OCI-LY7 (cell line): ENCODE measurements around the gene RABGGTB. TPM values are rescaled to one million over a fixed set of nuclear protein-coding genes. Genes with fewer than 3 reads are reported as not detected.
A peak's percentile ranks its signal among the peaks of the same experiment; 100 is the strongest.

ENCODE experiments used
- Bru-seq: library from RNA; stranded (reverse); fragments of 400-500 nt; gene quantifications from one replicate; lab custom pipeline; 2021; lab: Mats Ljungman, UMichigan
- BruChase-seq, 2 experiments: library from RNA; stranded (reverse); fragments of 400-500 nt; gene quantifications; one replicate each; lab custom pipeline; 2021; lab: Mats Ljungman, UMichigan
- BruUV-seq: library from RNA; stranded (reverse); fragments of 400-500 nt; replicated peaks from 2 replicates; lab custom pipeline; 2021; lab: Mats Ljungman, UMichigan
- CTCF ChIA-PET: fragments of 300-600 bp; sonication (Branson Sonifier 250); formaldehyde crosslinking; loops from one replicate; lab custom pipeline; 2022; ENCODE audit warnings: antibody characterized with exemption; ENCODE audit not compliant: unreplicated experiment; lab: Charles Lee
- POLR2A ChIA-PET: fragments of 300-600 bp; sonication (Branson Sonifier 250); formaldehyde crosslinking; loops from one replicate; lab custom pipeline; 2022; ENCODE audit warnings: antibody characterized with exemption; lab: Charles Lee
- DNase-seq: peaks from one replicate; pipeline ENCODE4 v3.0.0-alpha.2; 2015; ENCODE audit warnings: low spot score
- H2AFZ ChIP-seq: fragments of 200-600 bp; sonication (generic), shearing (Covaris generic); 2 replicates; pipeline ENCODE4 v1.6.1; 2014; ENCODE audit warnings: mild to moderate bottlenecking, antibody characterized with exemption, low read length, moderate library complexity
- H3K27ac ChIP-seq: fragments of 200-600 bp; sonication (generic); 2 replicates; pipeline ENCODE4 v1.5.1; 2014; ENCODE audit warnings: mixed run types, low read depth, mild to moderate bottlenecking, moderate library complexity, low read length, inconsistent platforms; ENCODE audit not compliant: poor library complexity, severe bottlenecking
- H3K36me3 ChIP-seq: fragments of 200-600 bp; sonication (generic); 2 replicates; pipeline ENCODE4 v1.6.1; 2014; ENCODE audit warnings: mild to moderate bottlenecking, antibody characterized with exemption, low read length, moderate library complexity, mixed read lengths; ENCODE audit not compliant: insufficient read depth
- H3K4me1 ChIP-seq: fragments of 200-600 bp; sonication (generic); 2 replicates; pipeline ENCODE4 v1.5.1; 2014; ENCODE audit warnings: mild to moderate bottlenecking, low read length; ENCODE audit not compliant: insufficient read depth, poor library complexity, severe bottlenecking
- H3K4me2 ChIP-seq: fragments of 200-600 bp; sonication (generic); 2 replicates; pipeline ENCODE4 v1.6.1; 2014; ENCODE audit warnings: mild to moderate bottlenecking, low read length
- H3K4me3 ChIP-seq: fragments of 200-600 bp; sonication (generic); 2 replicates; pipeline ENCODE4 v1.5.1; 2014; ENCODE audit warnings: mild to moderate bottlenecking, low read depth, low read length; ENCODE audit not compliant: poor library complexity, severe bottlenecking
- H3K79me2 ChIP-seq: fragments of 200-600 bp; sonication (generic); 2 replicates; pipeline ENCODE4 v1.6.1; 2016; ENCODE audit warnings: low read depth, mild to moderate bottlenecking, low read length, moderate library complexity, mixed read lengths; ENCODE audit not compliant: insufficient read depth
- H3K9me2 ChIP-seq: fragments of 200-600 bp; sonication (generic); 2 replicates; pipeline ENCODE4 v1.6.1; 2016; ENCODE audit warnings: mild to moderate bottlenecking, low read length, mixed read lengths; ENCODE audit not compliant: insufficient read depth
- H3K9me3 ChIP-seq: fragments of 200-600 bp; sonication (generic); 2 replicates; pipeline ENCODE4 v1.6.1; 2014; ENCODE audit warnings: mild to moderate bottlenecking, mixed run types, low read length, mixed read lengths
- H4K20me1 ChIP-seq: fragments of 200-600 bp; sonication (generic); 2 replicates; pipeline ENCODE4 v1.6.1; 2014; ENCODE audit warnings: mild to moderate bottlenecking, antibody characterized with exemption, low read length, moderate library complexity, mixed read lengths; ENCODE audit not compliant: insufficient read depth
- CTCF ChIP-seq: fragments of 200-600 bp; sonication (generic); conservative IDR thresholded peaks from 2 replicates; pipeline ENCODE4 v1.5.1; 2014; ENCODE audit warnings: mild to moderate bottlenecking, antibody characterized with exemption, low read length, moderate library complexity, mixed read lengths
- EZH2phosphoT487 ChIP-seq: fragments of 200-600 bp; sonication (generic); IDR thresholded peaks from 2 replicates; pipeline ENCODE4 v1.6.1; 2018; ENCODE audit warnings: low read depth, borderline replicate concordance, mild to moderate bottlenecking, mixed run types, antibody characterized with exemption, low read length, moderate library complexity, mixed read lengths
- intact Hi-C: fragments of 100-400 bp; cut with micrococcal nuclease; formaldehyde crosslinking; loops from one replicate; pipeline ENCODE4 v1.10.0; 2022; ENCODE audit not compliant: unreplicated experiment
- long read RNA-seq: library from polyadenylated mRNA; stranded (forward); transcript quantifications from one replicate; pipeline ENCODE4 v2.0.0, GENCODE V29; 2022
- total RNA-seq, 2 experiments: library from RNA; depleted of rRNA in 1 of 2; stranded (reverse); fragments of >200 nt in 1 of 2; shearing (Covaris generic) in 1 of 2; gene quantifications; 2 replicates each; pipeline ENCODE4 v1.2.3, GENCODE V29; 2014 to 2022

Gene RABGGTB
- total RNA-seq (2014; rRNA removed; shearing (Covaris generic)) (128 and 132 TPM in 2 replicates), total RNA-seq (2022) (144 and 165 TPM in 2 replicates), Bru-seq, nascent RNA (percentile 100 among the genes with signal in this experiment), BruChase-seq, experiment 1, labeled RNA remaining after a 6-hour chase (percentile 98 among the genes with signal in this experiment), BruChase-seq, experiment 2, labeled RNA remaining after a 2-hour chase (percentile 99 among the genes with signal in this experiment)
- long read RNA-seq, transcript RABGGTB-201 (9 exons, 1,496 nt) = major isoform, 33 of 104 reads
- long read RNA-seq, partial matches to known transcripts = 17 of 104 reads
- long read RNA-seq, other reads (novel, unspliced or antisense) = 48 of 104 reads

- Histone ChIP-seq H4K20me1 (peaks cover 45% of the 10 kb centered on the region), H2AFZ (no peak within 1 kb of the TSS; the same call in 1 of the 2 replicates), H3K4me1 (peaks cover 41% of the 10 kb centered on the region), H3K4me2 (peak within 1 kb of the TSS; percentile 100), H3K79me2 (peaks cover 66% of the 10 kb centered on the region), H3K27ac (peak within 1 kb of the TSS; percentile 94), H3K4me3 (peak within 1 kb of the TSS; percentile 93), H3K9me2 (no peaks in the 10 kb centered on the region), H3K36me3 (peaks cover 51% of the 10 kb centered on the region), H3K9me3 (no peaks in the 10 kb centered on the region)
- intact Hi-C loops = loop anchor here (1.0 to 5.0 kb wide), 2 partner anchors 62 to 506 kb away; partner anchors contain the start of gene ACADM
- ChIA-PET POLR2A (interaction anchor here (0.7 to 4.8 kb wide), 13 partner anchors 9 to 468 kb away, joined by 3 to 74 read pairs (median 5); partner anchors contain the start of genes ACADM and MSH4), CTCF (no interaction called here)
- TF ChIP-seq CTCF = no peak
- no peak for TF ChIP-seq EZH2phosphoT487
- TSS peak; percentile 79 for BruUV-seq
- peak; percentile 98 for DNase-seq
Observed at GRCh38 chr1:75785983-75786853, at the start of gene RABGGTB. RABGGTB (plus strand) TSS chr1:75786256; CDS start chr1:75786272, 16 bp downstream.

GRCh38 chr1:75742047-75742625 lies 43.9 kb upstream of the RABGGTB start:
- TF ChIP-seq EZH2phosphoT487 (no peak), CTCF (no peak)

More at GRCh38 chr1:75742047-75742625, 43.9 kb upstream of the RABGGTB start:
- H3K79me2 ChIP-seq = no peaks in the 10 kb centered on the region
- intact Hi-C loops = no loop called here
- no peaks in the 10 kb centered on the region for H4K20me1 ChIP-seq
- no peak overlapping the region for H3K4me3 ChIP-seq
- no peak overlapping the region for H3K4me2 ChIP-seq
- H3K36me3 ChIP-seq = peaks cover 94% of the 10 kb centered on the region
- no peaks in the 10 kb centered on the region for H3K4me1 ChIP-seq
- DNase-seq = no peak
- ChIA-PET CTCF (no interaction called here), POLR2A (no interaction called here)
- no peaks in the 10 kb centered on the region for H3K9me3 ChIP-seq
- no peak overlapping the region for H3K27ac ChIP-seq
- H2AFZ ChIP-seq = no peak overlapping the region
- BruUV-seq = no TSS peak
- no peaks in the 10 kb centered on the region for H3K9me2 ChIP-seq
